Liver (tissue), 3 donors: ENCODE data around the gene PRELID1.

Experiments
- ATF3 ChIP-seq: IDR thresholded peaks from 2 replicates; pipeline ENCODE4 v1.6.1; 2016; ENCODE audit warnings: antibody characterized with exemption
- EGR1 ChIP-seq, 2 donors: IDR thresholded peaks; 2 replicates each; pipeline ENCODE4 v1.6.1; 2016 to 2018; ENCODE audit warnings: antibody characterized with exemption in 2 of 2, low read depth in 2 of 2
- FOXA1 ChIP-seq: IDR thresholded peaks from 2 replicates; pipeline ENCODE4 v1.6.1; 2016; ENCODE audit warnings: antibody characterized with exemption
- GABPA ChIP-seq, 2 donors: IDR thresholded peaks in 1 of 2; conservative IDR thresholded peaks in 1 of 2; 2 replicates each; pipeline ENCODE4 v1.6.1; 2016; ENCODE audit warnings: antibody characterized with exemption in 2 of 2, mild to moderate bottlenecking in 1 of 2, moderate library complexity in 1 of 2
- JUND ChIP-seq, 2 donors: IDR thresholded peaks; 2 replicates each; pipeline ENCODE4 v1.6.1; 2016; ENCODE audit warnings: antibody characterized with exemption in 2 of 2
- NR2F2 ChIP-seq: IDR thresholded peaks from 2 replicates; pipeline ENCODE4 v1.6.1; 2016; ENCODE audit warnings: antibody characterized with exemption
- RAD21 ChIP-seq, 2 donors: IDR thresholded peaks; 2 replicates each; pipeline ENCODE4 v1.6.1; 2016; ENCODE audit warnings: antibody characterized with exemption in 2 of 2, mild to moderate bottlenecking in 2 of 2
- REST ChIP-seq: IDR thresholded peaks from 2 replicates; pipeline ENCODE4 v1.6.1; 2016; ENCODE audit warnings: antibody characterized with exemption, mild to moderate bottlenecking
- SP1 ChIP-seq: IDR thresholded peaks from 2 replicates; pipeline ENCODE4 v1.6.1; 2018; ENCODE audit warnings: antibody characterized with exemption, mild to moderate bottlenecking
- TAF1 ChIP-seq: conservative IDR thresholded peaks from 2 replicates; pipeline ENCODE4 v1.6.1; 2016; ENCODE audit warnings: antibody characterized with exemption, mild to moderate bottlenecking
- YY1 ChIP-seq: IDR thresholded peaks from 2 replicates; pipeline ENCODE4 v1.6.1; 2016; ENCODE audit warnings: antibody characterized with exemption, mild to moderate bottlenecking
- TF ChIP-seq, protein P1 (sequence below): IDR thresholded peaks from 2 replicates; pipeline ENCODE4 v1.6.1; 2016; ENCODE audit warnings: antibody characterized with exemption
- TF ChIP-seq, protein P2 (sequence below): fragments of 150-350 bp; IDR thresholded peaks from 2 replicates; pipeline ENCODE4 v1.5.1; 2017; ENCODE audit warnings: improper control_type of control experiment, low read depth, low read length; ENCODE audit not compliant: missing input control
- TF ChIP-seq, protein P3 (sequence below): IDR thresholded peaks from 2 replicates; pipeline ENCODE4 v1.6.1; 2016; ENCODE audit warnings: antibody characterized with exemption
- donor health status: healthy.
- donor health status: healthy.

GRCh38 chr5:177261510-177261909 lies 42.1 kb upstream of the PRELID1 start:
- TF ChIP-seq, protein P1, sequence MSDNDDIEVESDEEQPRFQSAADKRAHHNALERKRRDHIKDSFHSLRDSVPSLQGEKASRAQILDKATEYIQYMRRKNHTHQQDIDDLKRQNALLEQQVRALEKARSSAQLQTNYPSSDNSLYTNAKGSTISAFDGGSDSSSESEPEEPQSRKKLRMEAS = no peak
- TF ChIP-seq, protein P2, sequence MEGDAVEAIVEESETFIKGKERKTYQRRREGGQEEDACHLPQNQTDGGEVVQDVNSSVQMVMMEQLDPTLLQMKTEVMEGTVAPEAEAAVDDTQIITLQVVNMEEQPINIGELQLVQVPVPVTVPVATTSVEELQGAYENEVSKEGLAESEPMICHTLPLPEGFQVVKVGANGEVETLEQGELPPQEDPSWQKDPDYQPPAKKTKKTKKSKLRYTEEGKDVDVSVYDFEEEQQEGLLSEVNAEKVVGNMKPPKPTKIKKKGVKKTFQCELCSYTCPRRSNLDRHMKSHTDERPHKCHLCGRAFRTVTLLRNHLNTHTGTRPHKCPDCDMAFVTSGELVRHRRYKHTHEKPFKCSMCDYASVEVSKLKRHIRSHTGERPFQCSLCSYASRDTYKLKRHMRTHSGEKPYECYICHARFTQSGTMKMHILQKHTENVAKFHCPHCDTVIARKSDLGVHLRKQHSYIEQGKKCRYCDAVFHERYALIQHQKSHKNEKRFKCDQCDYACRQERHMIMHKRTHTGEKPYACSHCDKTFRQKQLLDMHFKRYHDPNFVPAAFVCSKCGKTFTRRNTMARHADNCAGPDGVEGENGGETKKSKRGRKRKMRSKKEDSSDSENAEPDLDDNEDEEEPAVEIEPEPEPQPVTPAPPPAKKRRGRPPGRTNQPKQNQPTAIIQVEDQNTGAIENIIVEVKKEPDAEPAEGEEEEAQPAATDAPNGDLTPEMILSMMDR = no peak
- TF ChIP-seq FOXA1 = no peak
- no peak for TF ChIP-seq GABPA (IDR thresholded peaks at IDR 0.05 in 1 of 2, conservative IDR thresholded peaks at IDR 0.05 in 1 of 2)
- no peak for TF ChIP-seq RAD21 (IDR thresholded peaks at IDR 0.05)
- TF ChIP-seq YY1 = no peak
- no peak for TF ChIP-seq TAF1
- no peak for TF ChIP-seq EGR1 (IDR thresholded peaks at IDR 0.05; ENCODE audit: low read depth in 2 of 2)
- no peak for TF ChIP-seq REST
- no peak for TF ChIP-seq ATF3
- TF ChIP-seq SP1 = no peak
- TF ChIP-seq JUND (IDR thresholded peaks at IDR 0.05) = no peak
- TF ChIP-seq NR2F2 = no peak
- TF ChIP-seq, protein P3, sequence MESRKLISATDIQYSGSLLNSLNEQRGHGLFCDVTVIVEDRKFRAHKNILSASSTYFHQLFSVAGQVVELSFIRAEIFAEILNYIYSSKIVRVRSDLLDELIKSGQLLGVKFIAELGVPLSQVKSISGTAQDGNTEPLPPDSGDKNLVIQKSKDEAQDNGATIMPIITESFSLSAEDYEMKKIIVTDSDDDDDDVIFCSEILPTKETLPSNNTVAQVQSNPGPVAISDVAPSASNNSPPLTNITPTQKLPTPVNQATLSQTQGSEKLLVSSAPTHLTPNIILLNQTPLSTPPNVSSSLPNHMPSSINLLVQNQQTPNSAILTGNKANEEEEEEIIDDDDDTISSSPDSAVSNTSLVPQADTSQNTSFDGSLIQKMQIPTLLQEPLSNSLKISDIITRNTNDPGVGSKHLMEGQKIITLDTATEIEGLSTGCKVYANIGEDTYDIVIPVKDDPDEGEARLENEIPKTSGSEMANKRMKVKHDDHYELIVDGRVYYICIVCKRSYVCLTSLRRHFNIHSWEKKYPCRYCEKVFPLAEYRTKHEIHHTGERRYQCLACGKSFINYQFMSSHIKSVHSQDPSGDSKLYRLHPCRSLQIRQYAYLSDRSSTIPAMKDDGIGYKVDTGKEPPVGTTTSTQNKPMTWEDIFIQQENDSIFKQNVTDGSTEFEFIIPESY = no peak
